ENCODE data around the gene RAP2C.

The RAP2C gene

GRCh38 chrX:132219343-132219768, at the start of gene RAP2C:
Gene RAP2C (minus strand): TSS chrX:132219447. CDS start chrX:132217268, 2,179 bp downstream.
- ATAC-seq = peak; percentile 81
- TF ChIP-seq GLIS3 (CRISPR knock-in tag; IDR thresholded peaks at IDR 0.05) (no peak), RARB (CRISPR knock-in tag; IDR thresholded peaks at IDR 0.05) (no peak), TSHZ2 (CRISPR knock-in tag; IDR thresholded peaks at IDR 0.05) (no peak)

GRCh38 chrX:132267392-132267791, 48.1 kb upstream of the RAP2C start:
- no peak for ATAC-seq
- TF ChIP-seq TCF4 (CRISPR knock-in tag; IDR thresholded peaks at IDR 0.05; ENCODE audit: borderline replicate concordance) (no peak), OSR1 (CRISPR knock-in tag; IDR thresholded peaks at IDR 0.05) (no peak), ZC3H10 (CRISPR knock-in tag; IDR thresholded peaks at IDR 0.05) (no peak), CSDC2 (CRISPR knock-in tag; IDR thresholded peaks at IDR 0.05) (no peak), ZNF8 (CRISPR knock-in tag; IDR thresholded peaks at IDR 0.05) (no peak)

- TF ChIP-seq POU6F1 (CRISPR knock-in tag; IDR thresholded peaks at IDR 0.05; ENCODE audit: borderline replicate concordance, low read depth) = no peak
- no peak for TF ChIP-seq OSR1 (CRISPR knock-in tag; IDR thresholded peaks at IDR 0.05)
- no peak for TF ChIP-seq CSDC2 (CRISPR knock-in tag; IDR thresholded peaks at IDR 0.05)
- no peak for TF ChIP-seq GLIS3 (CRISPR knock-in tag; IDR thresholded peaks at IDR 0.05)
- no peak for TF ChIP-seq TOX (CRISPR knock-in tag; IDR thresholded peaks at IDR 0.05; ENCODE audit: borderline replicate concordance)
- no peak for TF ChIP-seq PATZ1 (CRISPR knock-in tag; IDR thresholded peaks at IDR 0.05; ENCODE audit: borderline replicate concordance)
- TF ChIP-seq CREB5 (CRISPR knock-in tag; IDR thresholded peaks at IDR 0.05; ENCODE audit: low read depth) = no peak
- TF ChIP-seq TCF4 (CRISPR knock-in tag; IDR thresholded peaks at IDR 0.05; ENCODE audit: borderline replicate concordance) = no peak
- no peak for TF ChIP-seq RARB (CRISPR knock-in tag; IDR thresholded peaks at IDR 0.05)
- TF ChIP-seq ZFP30 (CRISPR knock-in tag; IDR thresholded peaks at IDR 0.05) = no peak
- TF ChIP-seq ZNF70 (CRISPR knock-in tag; IDR thresholded peaks at IDR 0.05) = no peak
- TF ChIP-seq ZNF8 (CRISPR knock-in tag; IDR thresholded peaks at IDR 0.05) = no peak
- no peak for TF ChIP-seq ISL1 (CRISPR knock-in tag; IDR thresholded peaks at IDR 0.05)
- no peak for TF ChIP-seq ARNTL (CRISPR knock-in tag; IDR thresholded peaks at IDR 0.05; ENCODE audit: borderline replicate concordance, low read depth)
- TF ChIP-seq PPARA (CRISPR knock-in tag; IDR thresholded peaks at IDR 0.05; ENCODE audit: borderline replicate concordance) = no peak
- no peak for TF ChIP-seq ZFP3 (CRISPR knock-in tag; IDR thresholded peaks at IDR 0.05)
Measured at GRCh38 chrX:132266583-132267355, 47.5 kb upstream of the RAP2C start.

GRCh38 chrX:132263127-132263526, 43.9 kb upstream of the RAP2C start:
- ATAC-seq = no peak
- no peak for TF ChIP-seq CSRNP3 (CRISPR knock-in tag; IDR thresholded peaks at IDR 0.05)
- no peak for TF ChIP-seq OSR1 (CRISPR knock-in tag; IDR thresholded peaks at IDR 0.05)
- TF ChIP-seq ARNTL (CRISPR knock-in tag; IDR thresholded peaks at IDR 0.05; ENCODE audit: borderline replicate concordance, low read depth) = no peak
- no peak for TF ChIP-seq ZFP30 (CRISPR knock-in tag; IDR thresholded peaks at IDR 0.05)
- TF ChIP-seq TCF4 (CRISPR knock-in tag; IDR thresholded peaks at IDR 0.05; ENCODE audit: borderline replicate concordance) = no peak
- no peak for TF ChIP-seq ZC3H10 (CRISPR knock-in tag; IDR thresholded peaks at IDR 0.05)
- TF ChIP-seq BACH2 (CRISPR knock-in tag; IDR thresholded peaks at IDR 0.05; ENCODE audit: borderline replicate concordance) = no peak

More at GRCh38 chrX:132266583-132267355, 47.5 kb upstream of the RAP2C start:
- no peak for ATAC-seq
